Keratinocyte (primary cell): ENCODE measurements around the gene FRMD1. TPM values are rescaled to one million over a fixed set of nuclear protein-coding genes. Genes with fewer than 3 reads are reported as not detected.

Experiments used
- DNase-seq: peaks from one replicate; pipeline ENCODE4 v3.0.0-alpha.2; 2011; ENCODE audit warnings: low read depth, missing footprints, low spot score
- FAIRE-seq: peaks from 2 replicates; lab custom pipeline; 2011; peaks lifted over from hg19 to GRCh38; lab: Jason Lieb, UNC
- H2AFZ ChIP-seq: 2 replicates; pipeline ENCODE4 v1.6.0; 2012; ENCODE audit warnings: low read length, control low read depth, inconsistent platforms; ENCODE audit not compliant: control insufficient read depth
- H3K27ac ChIP-seq: 2 replicates; pipeline ENCODE4 v1.5.1; 2011; ENCODE audit warnings: low read length; ENCODE audit not compliant: control insufficient read depth, insufficient read depth
- H3K27me3 ChIP-seq: 3 replicates; pipeline ENCODE4 v1.6.0; 2011; ENCODE audit warnings: low read length; ENCODE audit not compliant: control insufficient read depth, insufficient read depth; ENCODE audit errors: extremely low read depth
- H3K36me3 ChIP-seq, 2 experiments: 2 replicates in 1 of 2; 3 replicates in 1 of 2; pipeline ENCODE4 v1.5.1; 2011; ENCODE audit warnings: low read length in 2 of 2, mild to moderate bottlenecking in 1 of 2; ENCODE audit not compliant: control insufficient read depth in 2 of 2, insufficient read depth in 2 of 2; ENCODE audit errors: extremely low read depth in 1 of 2
- H3K4me1 ChIP-seq: 3 replicates; pipeline ENCODE4 v1.5.1; 2011; ENCODE audit warnings: low read length; ENCODE audit not compliant: control insufficient read depth, insufficient read depth; ENCODE audit errors: extremely low read depth
- H3K4me2 ChIP-seq: 3 replicates; pipeline ENCODE4 v1.6.0; 2011; ENCODE audit warnings: low read depth, low read length; ENCODE audit not compliant: control insufficient read depth, insufficient read depth; ENCODE audit errors: extremely low read depth
- H3K4me3 ChIP-seq, 3 experiments: fragments of 200-600 bp in 1 of 3; sonication (generic) in 1 of 3; 2 replicates in 2 of 3; 3 replicates in 1 of 3; pipeline ENCODE4 v1.5.1; 2011 to 2016; ENCODE audit warnings: low read length in 3 of 3, mild to moderate bottlenecking in 3 of 3, control low read depth in 2 of 3, inconsistent platforms in 1 of 3, low read depth in 1 of 3, mixed read lengths in 1 of 3, mixed run types in 1 of 3, moderate library complexity in 1 of 3; ENCODE audit not compliant: control insufficient read depth in 2 of 3, insufficient read depth in 2 of 3; ENCODE audit errors: extremely low read depth in 1 of 3
- H3K79me2 ChIP-seq: 2 replicates; pipeline ENCODE4 v1.6.0; 2012; ENCODE audit warnings: low read length; ENCODE audit not compliant: control insufficient read depth, insufficient read depth
- H3K9ac ChIP-seq: 3 replicates; pipeline ENCODE4 v1.6.0; 2011; ENCODE audit warnings: low read length; ENCODE audit not compliant: control insufficient read depth, insufficient read depth; ENCODE audit errors: extremely low read depth
- H3K9me1 ChIP-seq: 3 replicates; pipeline ENCODE4 v1.6.0; 2011; ENCODE audit warnings: low read length; ENCODE audit not compliant: control insufficient read depth, insufficient read depth; ENCODE audit errors: extremely low read depth
- H3K9me3 ChIP-seq: 2 replicates; pipeline ENCODE4 v1.5.1; 2012; ENCODE audit warnings: low read depth, low read length; ENCODE audit not compliant: control insufficient read depth
- H4K20me1 ChIP-seq: 3 replicates; pipeline ENCODE4 v1.6.0; 2011; ENCODE audit warnings: low read length; ENCODE audit not compliant: control insufficient read depth, insufficient read depth; ENCODE audit errors: extremely low read depth
- CTCF ChIP-seq, 3 experiments: IDR thresholded peaks in 1 of 3; conservative IDR thresholded peaks in 1 of 3; optimal IDR thresholded peaks in 1 of 3; 2 replicates in 2 of 3; 3 replicates in 1 of 3; pipeline versions ENCODE3 to v1.5.1; 2011; ENCODE audit warnings: low read length in 3 of 3, mild to moderate bottlenecking in 3 of 3, moderate library complexity in 2 of 3, control low read depth in 1 of 3, inconsistent platforms in 1 of 3; ENCODE audit not compliant: insufficient read depth in 2 of 3; ENCODE audit errors: extremely low read depth in 1 of 3
- EZH2 ChIP-seq: IDR thresholded peaks from one replicate; pipeline ENCODE4 v1.6.1; 2012; ENCODE audit warnings: inconsistent platforms, mild to moderate bottlenecking, low read length, moderate library complexity
- dilution Hi-C: fragments of 300-500 bp; cut with MboI; formaldehyde crosslinking; loops from one replicate; pipeline ENCODE4 v1.7.0; 2020; ENCODE audit warnings: low sequenced_read_pairs; ENCODE audit not compliant: extremely low pct_ligation_motif_present
- polyA plus RNA-seq, 5 experiments: library from polyadenylated mRNA; depleted of rRNA in 3 of 5; stranded (reverse) in 3 of 5; stranded (forward) in 1 of 5; unstranded in 1 of 5; fragments of >200 nt; gene quantifications; 1 replicate in 1 of 5; 2 replicates in 3 of 5; 3 replicates in 1 of 5; pipeline versions ENCODE4 v1.2.1 to v1.2.3, GENCODE V29; 2011 to 2012; ENCODE audit warnings: missing spikeins in 2 of 5, low read depth in 1 of 5, low replicate concordance in 1 of 5

FRMD1 gene
- polyA plus RNA-seq, 1 donor (not counting 4 experiments of a cell fraction or from before 2014, with no cell fraction given), result not detected

GRCh38 chr6:168018664-168019063, 60.3 kb downstream of the FRMD1 start:
- Histone ChIP-seq H3K9me1 (no peaks in the 10 kb centered on the region), H3K4me2 (no peak overlapping the region), H4K20me1 (no peaks in the 10 kb centered on the region), H3K27me3 (peaks cover 39% of the 10 kb centered on the region), H3K4me1 (peaks cover 8% of the 10 kb centered on the region), H3K9ac (no peak overlapping the region), H3K4me3 (no peak overlapping the region), H2AFZ (no peak overlapping the region), H3K79me2 (no peaks in the 10 kb centered on the region), H3K36me3 (no peaks in the 10 kb centered on the region), H3K9me3 (peaks cover 7% of the 10 kb centered on the region), H3K27ac (no peak overlapping the region)
- FAIRE-seq, result no peak
- TF ChIP-seq EZH2, result no peak
- TF ChIP-seq CTCF (optimal IDR thresholded peaks at IDR 0.05 in 1 of 3, IDR thresholded peaks at IDR 0.05 in 1 of 3, conservative IDR thresholded peaks at IDR 0.05 in 1 of 3; ENCODE audit: extremely low read depth in 1 of 3, insufficient read depth in 2 of 3, low read length in 3 of 3), result no peak
- dilution Hi-C loops, result no loop called here
- no peak for DNase-seq

- FAIRE-seq (no peak), DNase-seq (no peak)
- dilution Hi-C loops, result no loop called here
- no peaks in the 10 kb centered on the region for H4K20me1 ChIP-seq
- H3K9me1 ChIP-seq, result no peaks in the 10 kb centered on the region
- no peak overlapping the region for H3K27ac ChIP-seq
- H3K36me3 ChIP-seq, result no peaks in the 10 kb centered on the region
- H3K4me2 ChIP-seq, result no peak overlapping the region
- TF ChIP-seq EZH2 (no peak), CTCF (optimal IDR thresholded peaks at IDR 0.05 in 1 of 3, IDR thresholded peaks at IDR 0.05 in 1 of 3, conservative IDR thresholded peaks at IDR 0.05 in 1 of 3; ENCODE audit: extremely low read depth in 1 of 3, insufficient read depth in 2 of 3, low read length in 3 of 3) (no peak)
- H2AFZ ChIP-seq, result no peak overlapping the region
- no peak overlapping the region for H3K4me3 ChIP-seq
- H3K27me3 ChIP-seq, result peaks cover 45% of the 10 kb centered on the region
- H3K9ac ChIP-seq, result no peak overlapping the region
- peaks cover 12% of the 10 kb centered on the region for H3K9me3 ChIP-seq
- H3K79me2 ChIP-seq, result no peaks in the 10 kb centered on the region
- peaks cover 8% of the 10 kb centered on the region for H3K4me1 ChIP-seq
Measured at GRCh38 chr6:168017629-168018028, 61.4 kb downstream of the FRMD1 start.
